Spleen (tissue), 11 donors: ENCODE data around the gene COL17A1. TPM values are rescaled to one million over a fixed set of nuclear protein-coding genes. Genes with fewer than 3 reads are reported as not detected.

Experiments used
- DNase-seq: peaks from one replicate; pipeline ENCODE4 v3.0.0-alpha.2; 2020
- H3K27ac ChIP-seq, 8 donors: fragments of 200-600 bp; sonication (generic) in 7 of 8; 1 replicate in 4 of 8; 2 replicates in 4 of 8; pipeline versions ENCODE4 v1.5.0 to v1.8.0; 2016 to 2021; ENCODE audit warnings: inconsistent platforms in 4 of 8, mild to moderate bottlenecking in 4 of 8, moderate library complexity in 1 of 8
- H3K27me3 ChIP-seq, 7 donors: fragments of 200-600 bp; sonication (generic) in 6 of 7; replicated peaks in 1 of 7; 1 replicate in 4 of 7; 2 replicates in 3 of 7; pipeline versions ENCODE4 v1.5.0 to v1.8.0; 2016 to 2021; ENCODE audit warnings: inconsistent platforms in 3 of 7, mild to moderate bottlenecking in 1 of 7
- H3K36me3 ChIP-seq, 6 donors: fragments of 200-600 bp; sonication (generic) in 5 of 6; 1 replicate in 4 of 6; 2 replicates in 2 of 6; pipeline versions ENCODE4 v1.5.0 to v1.8.0; 2016 to 2021; ENCODE audit warnings: inconsistent platforms in 2 of 6
- H3K4me1 ChIP-seq, 6 donors: fragments of 200-600 bp; sonication (generic) in 5 of 6; 1 replicate in 3 of 6; 2 replicates in 3 of 6; pipeline versions ENCODE4 v1.5.0 to v1.8.0; 2016 to 2021; ENCODE audit warnings: inconsistent platforms in 3 of 6
- H3K4me3 ChIP-seq, 8 donors: fragments of 200-600 bp; sonication (generic) in 7 of 8; 1 replicate in 4 of 8; 2 replicates in 4 of 8; pipeline versions ENCODE4 v1.5.0 to v1.8.0; 2016 to 2021; ENCODE audit warnings: inconsistent platforms in 4 of 8, mild to moderate bottlenecking in 4 of 8, moderate library complexity in 2 of 8
- H3K9me3 ChIP-seq, 8 donors: fragments of 200-600 bp; sonication (generic) in 7 of 8; 1 replicate in 4 of 8; 2 replicates in 4 of 8; pipeline versions ENCODE4 v1.5.0 to v1.8.0; 2016 to 2021; ENCODE audit warnings: inconsistent platforms in 4 of 8
- POLR2A ChIP-seq, 3 donors: fragments of 450-650 bp; IDR thresholded peaks; one replicate each; pipeline ENCODE4 v1.5.1; 2017; ENCODE audit warnings: antibody characterized with exemption in 3 of 3, mild to moderate bottlenecking in 1 of 3
- POLR2AphosphoS5 ChIP-seq, 3 donors: sonication (generic); formaldehyde crosslinking; IDR thresholded peaks; one replicate each; pipeline ENCODE4 v1.5.1; 2017; ENCODE audit warnings: antibody characterized with exemption in 3 of 3
- WGBS, 5 donors: extraction: QIAGEN DNeasy Blood & Tissue Kit in 3 of 5; methylation state at CpG; one replicate each; pipeline versions ENCODE4 v1.1.5 to v1.1.7; 2013 to 2018; 5-methylcytosine and 5-hydroxymethylcytosine counted together
- intact Hi-C: fragments of 100-400 bp; cut with DNase I; formaldehyde crosslinking; loops from one replicate; pipeline ENCODE4 v1.15.0; 2023; ENCODE audit warnings: low total_unique reads
- polyA plus RNA-seq, 3 donors: library from polyadenylated mRNA; stranded (reverse); fragments of 200-250 nt; gene quantifications; one replicate each; pipeline ENCODE4 v1.2.1, GENCODE V29; 2013
- total RNA-seq, 7 donors: library from RNA; depleted of rRNA in 3 of 7; stranded (reverse); fragments of >200 nt in 3 of 7; fragmentation: NEBNext Ultra II Directional in 4 of 7; extraction: Animal tissue kit (Norgen Biotek cat#: 25700) in 4 of 7; gene quantifications; one replicate each; pipeline versions ENCODE4 v1.1.0 to v1.2.1, GENCODE V29; 2016 to 2021
- TF ChIP-seq, protein P1 (sequence below), 11 experiments: fragments of 200-600 bp in 7 of 11; fragments of 450-650 bp in 4 of 11; sonication (generic) in 4 of 11; IDR thresholded peaks in 8 of 11; conservative IDR thresholded peaks in 3 of 11; 1 replicate in 7 of 11; 2 replicates in 4 of 11; pipeline versions ENCODE4 v1.4.0 to v1.8.0; 2016 to 2021; ENCODE audit warnings: antibody characterized with exemption in 11 of 11, inconsistent platforms in 4 of 11, mild to moderate bottlenecking in 1 of 11
- donor health status: healthy with polysubstance abuse.
- donor health status: DM: no; HTN: no; CAD: no; lungs with moderate emphysema.
- donor health status: DM: no; HTN: no; CAD: no.
- donor health status: Bipolar disorder and iron deficiency.
- donor health status: healthy.
- donor health status: DM: no; HTN: no; CAD: no.
- donor health status: DM: yes; HTN: yes; CAD: no.

The COL17A1 gene
- total and polyA plus RNA-seq, 10 donors = 0.50 to 5.9 (median 1.8) TPM

DNA sequence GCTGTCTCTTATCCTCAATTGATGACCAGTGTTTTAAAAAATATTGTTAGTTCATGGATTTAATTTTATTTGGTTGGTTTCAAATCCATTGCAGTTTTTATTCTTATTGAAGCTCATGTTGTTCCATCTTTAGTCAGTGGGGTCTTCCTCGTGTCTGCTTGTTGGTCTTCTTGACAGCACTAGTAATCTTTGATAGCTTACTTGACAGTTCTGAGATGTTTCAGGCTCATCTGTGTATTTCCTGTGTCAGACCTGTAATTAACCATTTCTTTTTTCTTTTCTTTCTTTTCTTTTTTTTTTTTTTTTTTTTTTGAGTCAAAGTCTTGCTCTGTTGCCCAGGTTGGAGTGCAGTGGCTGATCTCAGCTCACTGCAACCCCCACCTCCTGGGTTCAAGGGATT, 90.5 kb downstream of the COL17A1 start:
- WGBS, 5 donors = 73 to 86% (median 76%) methylated on average over 1 of the region's 1 CpG
- peaks cover 0 to 9% (median 1%) of the 10 kb centered on the region in 6 donors for H3K4me1 ChIP-seq
- DNase-seq = no peak
- H3K27me3 ChIP-seq = no peaks in the 10 kb centered on the region
- TF ChIP-seq, protein P1, sequence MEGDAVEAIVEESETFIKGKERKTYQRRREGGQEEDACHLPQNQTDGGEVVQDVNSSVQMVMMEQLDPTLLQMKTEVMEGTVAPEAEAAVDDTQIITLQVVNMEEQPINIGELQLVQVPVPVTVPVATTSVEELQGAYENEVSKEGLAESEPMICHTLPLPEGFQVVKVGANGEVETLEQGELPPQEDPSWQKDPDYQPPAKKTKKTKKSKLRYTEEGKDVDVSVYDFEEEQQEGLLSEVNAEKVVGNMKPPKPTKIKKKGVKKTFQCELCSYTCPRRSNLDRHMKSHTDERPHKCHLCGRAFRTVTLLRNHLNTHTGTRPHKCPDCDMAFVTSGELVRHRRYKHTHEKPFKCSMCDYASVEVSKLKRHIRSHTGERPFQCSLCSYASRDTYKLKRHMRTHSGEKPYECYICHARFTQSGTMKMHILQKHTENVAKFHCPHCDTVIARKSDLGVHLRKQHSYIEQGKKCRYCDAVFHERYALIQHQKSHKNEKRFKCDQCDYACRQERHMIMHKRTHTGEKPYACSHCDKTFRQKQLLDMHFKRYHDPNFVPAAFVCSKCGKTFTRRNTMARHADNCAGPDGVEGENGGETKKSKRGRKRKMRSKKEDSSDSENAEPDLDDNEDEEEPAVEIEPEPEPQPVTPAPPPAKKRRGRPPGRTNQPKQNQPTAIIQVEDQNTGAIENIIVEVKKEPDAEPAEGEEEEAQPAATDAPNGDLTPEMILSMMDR (IDR thresholded peaks at IDR 0.05 in 8 of 11, conservative IDR thresholded peaks at IDR 0.05 in 3 of 11) = no peak
- no peak for TF ChIP-seq POLR2A (IDR thresholded peaks at IDR 0.05)
- TF ChIP-seq POLR2AphosphoS5 (IDR thresholded peaks at IDR 0.05) = no peak
- intact Hi-C loops = no loop called here
- H3K27ac ChIP-seq = no peak overlapping the region
- no peaks in the 10 kb centered on the region for H3K9me3 ChIP-seq
- H3K36me3 ChIP-seq = peaks cover 0 to 86% (median 35%) of the 10 kb centered on the region in 6 donors
- H3K4me3 ChIP-seq = no peak overlapping the region

DNA sequence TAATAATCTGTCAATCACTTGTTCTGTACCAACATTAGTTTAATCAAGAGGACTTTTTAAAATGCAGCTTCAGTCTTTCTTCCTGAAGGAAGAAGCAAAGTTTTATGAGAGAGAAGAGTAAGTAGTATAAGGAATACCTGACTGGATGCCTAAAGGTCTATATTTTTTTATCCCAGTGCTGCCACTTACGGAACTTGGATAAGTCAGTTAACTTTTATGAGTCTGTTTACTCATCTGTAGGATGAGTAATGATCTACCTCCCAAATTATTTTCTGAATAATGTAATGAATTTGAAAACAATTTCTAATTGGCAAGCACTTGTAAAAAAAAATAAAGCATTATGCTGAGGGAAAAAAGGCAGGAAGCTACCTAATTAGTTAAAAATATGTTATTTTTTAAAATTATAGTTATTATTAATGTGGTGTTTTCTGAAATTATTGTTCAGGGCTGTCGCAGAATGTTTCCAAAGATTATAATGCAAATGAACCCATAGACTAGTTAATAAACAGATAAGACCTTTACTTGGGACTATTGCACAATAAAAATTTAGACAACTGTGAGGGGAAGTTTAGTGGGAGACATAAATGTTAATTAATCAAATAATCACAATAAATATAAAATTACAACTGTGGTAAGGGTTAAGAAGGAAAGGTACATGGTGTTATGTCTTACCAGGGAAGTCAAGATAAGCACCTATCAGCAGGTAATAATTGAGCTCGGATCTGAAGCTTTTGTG, 94.1 kb downstream of the COL17A1 start:
- H3K27ac ChIP-seq = no peak overlapping the region
- 72 to 82% (median 76%) methylated on average over 3 of the region's 3 CpGs for WGBS, 5 donors
- no peak overlapping the region for H3K4me3 ChIP-seq
- H3K27me3 ChIP-seq = no peaks in the 10 kb centered on the region
- TF ChIP-seq POLR2A (IDR thresholded peaks at IDR 0.05) (no peak), POLR2AphosphoS5 (IDR thresholded peaks at IDR 0.05) (no peak)
- TF ChIP-seq, protein P1 (IDR thresholded peaks at IDR 0.05 in 8 of 11, conservative IDR thresholded peaks at IDR 0.05 in 3 of 11) = no peak
- intact Hi-C loops = no loop called here
- no peaks in the 10 kb centered on the region for H3K9me3 ChIP-seq
- no peak for DNase-seq
- H3K4me1 ChIP-seq = peaks cover 0 to 43% (median 23%) of the 10 kb centered on the region in 6 donors
- peaks cover 0 to 52% (median 14%) of the 10 kb centered on the region in 6 donors for H3K36me3 ChIP-seq

DNA sequence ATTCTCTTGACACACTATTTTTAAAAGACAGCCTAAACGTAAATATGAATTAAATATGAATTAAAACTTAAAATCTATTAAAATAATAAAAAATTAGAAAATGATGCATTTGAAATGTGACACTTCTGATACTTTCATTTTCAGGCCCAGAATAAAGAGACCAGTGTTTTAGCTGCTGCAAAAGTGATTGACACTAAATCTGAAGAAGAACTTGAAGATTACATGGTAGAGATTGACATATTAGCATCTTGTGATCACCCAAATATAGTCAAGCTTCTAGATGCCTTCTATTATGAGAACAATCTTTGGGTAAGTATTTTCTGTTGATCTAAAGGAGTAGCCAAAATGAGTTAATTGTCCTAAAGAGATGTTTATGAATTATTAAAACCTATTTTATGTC, 95.1 kb downstream of the COL17A1 start:
- Histone ChIP-seq H3K4me3 (no peak overlapping the region), H3K27ac (no peak overlapping the region), H3K4me1 (peaks cover 0 to 53% (median 28%) of the 10 kb centered on the region in 6 donors), H3K36me3 (peaks cover 0 to 43% (median 11%) of the 10 kb centered on the region in 6 donors), H3K9me3 (no peaks in the 10 kb centered on the region), H3K27me3 (no peaks in the 10 kb centered on the region)
- DNase-seq = no peak
- 78 to 90% (median 83%) methylated on average over 1 of the region's 1 CpG for WGBS, 5 donors
- intact Hi-C loops = no loop called here
- no peak for TF ChIP-seq POLR2AphosphoS5 (IDR thresholded peaks at IDR 0.05)
- TF ChIP-seq, protein P1 (IDR thresholded peaks at IDR 0.05 in 8 of 11, conservative IDR thresholded peaks at IDR 0.05 in 3 of 11) = no peak
- no peak for TF ChIP-seq POLR2A (IDR thresholded peaks at IDR 0.05)

DNA sequence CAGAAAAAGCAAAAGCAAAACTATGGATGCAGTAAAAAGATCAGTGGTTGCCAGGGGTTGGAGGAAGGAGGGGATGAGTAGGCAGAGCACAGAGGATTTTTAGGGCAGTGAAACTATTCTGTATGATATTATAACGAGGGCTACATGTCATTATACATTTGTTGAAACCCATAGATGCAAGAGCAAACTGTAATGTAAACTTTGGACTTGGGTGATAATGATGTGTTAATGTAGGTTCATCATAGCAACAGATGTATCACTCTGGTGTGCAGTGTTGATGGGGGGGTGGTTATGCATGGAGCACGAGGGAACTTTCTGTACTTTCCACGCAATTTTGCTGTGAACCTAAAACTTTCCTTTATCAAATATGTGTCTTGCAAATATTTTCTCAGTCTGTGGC, 95.6 kb downstream of the COL17A1 start:
- Histone ChIP-seq H3K36me3 (peaks cover 0 to 41% (median 11%) of the 10 kb centered on the region in 6 donors), H3K9me3 (no peaks in the 10 kb centered on the region), H3K27ac (no peak overlapping the region), H3K4me3 (no peak overlapping the region), H3K27me3 (no peaks in the 10 kb centered on the region), H3K4me1 (peaks cover 0 to 57% (median 31%) of the 10 kb centered on the region in 6 donors)
- 71 to 83% (median 76%) methylated on average over 3 of the region's 3 CpGs for WGBS, 5 donors
- no peak for DNase-seq
- intact Hi-C loops = no loop called here
- TF ChIP-seq, protein P1 (IDR thresholded peaks at IDR 0.05 in 8 of 11, conservative IDR thresholded peaks at IDR 0.05 in 3 of 11) = no peak
- TF ChIP-seq POLR2AphosphoS5 (IDR thresholded peaks at IDR 0.05) (no peak), POLR2A (IDR thresholded peaks at IDR 0.05) (no peak)
